Ovary (tissue), 9 donors: Measurements from ENCODE around the gene NTNG2. TPM values are rescaled to one million over a fixed set of nuclear protein-coding genes. Genes with fewer than 3 reads are reported as not detected.

Source experiments
- DNase-seq, 5 donors: peaks; one replicate each; pipeline ENCODE4 v3.0.0-alpha.2; 2019 to 2020
- H3K27ac ChIP-seq, 2 donors: fragments of 200-600 bp; one replicate each; pipeline versions ENCODE4 v1.5.1 to v1.8.0; 2019 to 2022
- H3K27me3 ChIP-seq: fragments of 200-600 bp; one replicate; pipeline ENCODE4 v1.8.0; 2022
- H3K36me3 ChIP-seq: fragments of 200-600 bp; sonication (generic); one replicate; pipeline ENCODE4 v1.5.1; 2019
- H3K4me1 ChIP-seq: one replicate; pipeline ENCODE4 v1.8.1; 2013; ENCODE audit warnings: mild to moderate bottlenecking, moderate library complexity; ENCODE audit not compliant: insufficient read depth
- H3K4me3 ChIP-seq: fragments of 200-600 bp; sonication (generic); one replicate; pipeline ENCODE4 v1.5.1; 2017
- H3K9me3 ChIP-seq, 2 donors: fragments of 200-600 bp in 1 of 2; sonication (generic) in 1 of 2; one replicate each; pipeline versions ENCODE4 v1.5.1 to v1.8.1; 2013 to 2019; ENCODE audit warnings: mild to moderate bottlenecking in 1 of 2, moderate library complexity in 1 of 2
- EP300 ChIP-seq: sonication (generic); formaldehyde crosslinking; IDR thresholded peaks from one replicate; pipeline ENCODE4 v1.6.1; 2017; ENCODE audit warnings: antibody characterized with exemption
- POLR2A ChIP-seq: fragments of 450-650 bp; IDR thresholded peaks from one replicate; pipeline ENCODE4 v1.6.1; 2017; ENCODE audit warnings: antibody characterized with exemption, mild to moderate bottlenecking, moderate library complexity
- WGBS, 3 donors: extraction: QIAGEN DNeasy Blood & Tissue Kit in 1 of 3; methylation state at CpG; one replicate each; pipeline versions ENCODE4 v1.1.5 to v1.1.7; 2013 to 2017; 5-methylcytosine and 5-hydroxymethylcytosine counted together
- intact Hi-C, 4 donors: fragments of 100-400 bp; cut with DNase I; formaldehyde crosslinking; loops; one replicate each; pipeline versions ENCODE4 v1.11.0 to v1.15.1; 2022 to 2023
- polyA plus RNA-seq, 2 donors: library from polyadenylated mRNA; stranded (reverse); fragments of 200-250 nt in 1 of 2; fragments of 350-450 nt in 1 of 2; fragmentation: Illumina TruSeq in 1 of 2; extraction: RNeasy Lipid Tissue Mini Kit (QIAGEN cat#74804) in 1 of 2; gene quantifications; one replicate each; pipeline ENCODE4 v1.2.3, GENCODE V29; 2013 to 2014
- total RNA-seq, 7 donors: library from RNA; depleted of rRNA in 2 of 7; stranded (reverse); fragments of >200 nt in 2 of 7; fragmentation: NEBNext Ultra II Directional in 3 of 7; extraction: Animal tissue kit (Norgen Biotek cat#: 25700) in 3 of 7; gene quantifications; one replicate each; pipeline versions ENCODE4 v1.1.0 to v1.2.4, GENCODE V29; 2016 to 2023
- TF ChIP-seq, protein P1 (sequence below), 3 donors: fragments of 450-650 bp in 2 of 3; fragments of 200-600 bp in 1 of 3; IDR thresholded peaks; one replicate each; pipeline versions ENCODE4 v1.5.1 to v1.8.0; 2016 to 2022; ENCODE audit warnings: antibody characterized with exemption in 3 of 3, mild to moderate bottlenecking in 1 of 3
- donor health status: DM: no; HTN: no; CAD: no; lungs with moderate emphysema.
- donor health status: DM: no; HTN: no; CAD: no.
- donor health status: Bipolar disorder and iron deficiency.
- donor health status: DM: yes; HTN: yes; CAD: no.
- donor health status: DM: no; HTN: no; CAD: no.
- donor health status: DM: yes; HTN: yes; CAD: no.

Gene NTNG2
- total and polyA plus RNA-seq, 9 donors = 0.12 to 2.6 (median 0.81) TPM

GRCh38 chr9:132200706-132201105, 38.8 kb downstream of the NTNG2 start:
- H3K4me3 ChIP-seq = no peak overlapping the region
- no peaks in the 10 kb centered on the region for H3K27me3 ChIP-seq
- no peaks in the 10 kb centered on the region for H3K9me3 ChIP-seq
- H3K36me3 ChIP-seq = no peaks in the 10 kb centered on the region
- 75 to 79% (median 78%) methylated on average over 4 of the region's 4 CpGs for WGBS, 3 donors
- no peaks in the 10 kb centered on the region for H3K4me1 ChIP-seq
- H3K27ac ChIP-seq = no peak overlapping the region
- TF ChIP-seq, protein P1, sequence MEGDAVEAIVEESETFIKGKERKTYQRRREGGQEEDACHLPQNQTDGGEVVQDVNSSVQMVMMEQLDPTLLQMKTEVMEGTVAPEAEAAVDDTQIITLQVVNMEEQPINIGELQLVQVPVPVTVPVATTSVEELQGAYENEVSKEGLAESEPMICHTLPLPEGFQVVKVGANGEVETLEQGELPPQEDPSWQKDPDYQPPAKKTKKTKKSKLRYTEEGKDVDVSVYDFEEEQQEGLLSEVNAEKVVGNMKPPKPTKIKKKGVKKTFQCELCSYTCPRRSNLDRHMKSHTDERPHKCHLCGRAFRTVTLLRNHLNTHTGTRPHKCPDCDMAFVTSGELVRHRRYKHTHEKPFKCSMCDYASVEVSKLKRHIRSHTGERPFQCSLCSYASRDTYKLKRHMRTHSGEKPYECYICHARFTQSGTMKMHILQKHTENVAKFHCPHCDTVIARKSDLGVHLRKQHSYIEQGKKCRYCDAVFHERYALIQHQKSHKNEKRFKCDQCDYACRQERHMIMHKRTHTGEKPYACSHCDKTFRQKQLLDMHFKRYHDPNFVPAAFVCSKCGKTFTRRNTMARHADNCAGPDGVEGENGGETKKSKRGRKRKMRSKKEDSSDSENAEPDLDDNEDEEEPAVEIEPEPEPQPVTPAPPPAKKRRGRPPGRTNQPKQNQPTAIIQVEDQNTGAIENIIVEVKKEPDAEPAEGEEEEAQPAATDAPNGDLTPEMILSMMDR (IDR thresholded peaks at IDR 0.05) = no peak
- TF ChIP-seq EP300 = no peak
- TF ChIP-seq POLR2A = no peak
- intact Hi-C loops = no loop called here
- DNase-seq = no peak

DNA sequence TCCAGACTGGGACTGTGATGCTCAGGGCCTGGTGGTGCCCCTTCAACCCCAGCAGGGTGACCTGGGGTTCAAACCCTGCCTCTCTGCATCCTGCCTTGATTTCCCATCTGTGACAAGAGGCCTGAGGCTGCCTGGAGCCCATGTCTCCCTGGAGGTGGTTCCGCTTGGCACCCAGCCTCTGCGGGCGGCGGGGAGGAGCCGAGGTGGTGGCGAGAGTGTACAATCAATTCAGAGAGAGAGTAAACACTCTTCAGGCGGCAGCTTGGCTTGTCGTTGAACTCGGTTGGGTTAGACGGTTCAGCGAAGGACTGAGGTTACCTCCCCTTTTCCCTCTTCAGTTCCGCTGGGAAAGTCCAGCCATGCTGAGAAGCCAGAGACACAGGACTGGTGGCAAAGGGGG, 39.3 kb downstream of the NTNG2 start:
- Histone ChIP-seq H3K27me3 (no peaks in the 10 kb centered on the region), H3K4me1 (no peaks in the 10 kb centered on the region), H3K36me3 (no peaks in the 10 kb centered on the region), H3K27ac (no peak overlapping the region), H3K4me3 (no peak overlapping the region), H3K9me3 (no peaks in the 10 kb centered on the region)
- WGBS, 3 donors = 67 to 73% (median 69%) methylated on average over 12 of the region's 12 CpGs
- intact Hi-C loops = no loop called here
- DNase-seq = no peak
- TF ChIP-seq, protein P1 (IDR thresholded peaks at IDR 0.05) = no peak
- TF ChIP-seq POLR2A = no peak
- TF ChIP-seq EP300 = no peak

DNA sequence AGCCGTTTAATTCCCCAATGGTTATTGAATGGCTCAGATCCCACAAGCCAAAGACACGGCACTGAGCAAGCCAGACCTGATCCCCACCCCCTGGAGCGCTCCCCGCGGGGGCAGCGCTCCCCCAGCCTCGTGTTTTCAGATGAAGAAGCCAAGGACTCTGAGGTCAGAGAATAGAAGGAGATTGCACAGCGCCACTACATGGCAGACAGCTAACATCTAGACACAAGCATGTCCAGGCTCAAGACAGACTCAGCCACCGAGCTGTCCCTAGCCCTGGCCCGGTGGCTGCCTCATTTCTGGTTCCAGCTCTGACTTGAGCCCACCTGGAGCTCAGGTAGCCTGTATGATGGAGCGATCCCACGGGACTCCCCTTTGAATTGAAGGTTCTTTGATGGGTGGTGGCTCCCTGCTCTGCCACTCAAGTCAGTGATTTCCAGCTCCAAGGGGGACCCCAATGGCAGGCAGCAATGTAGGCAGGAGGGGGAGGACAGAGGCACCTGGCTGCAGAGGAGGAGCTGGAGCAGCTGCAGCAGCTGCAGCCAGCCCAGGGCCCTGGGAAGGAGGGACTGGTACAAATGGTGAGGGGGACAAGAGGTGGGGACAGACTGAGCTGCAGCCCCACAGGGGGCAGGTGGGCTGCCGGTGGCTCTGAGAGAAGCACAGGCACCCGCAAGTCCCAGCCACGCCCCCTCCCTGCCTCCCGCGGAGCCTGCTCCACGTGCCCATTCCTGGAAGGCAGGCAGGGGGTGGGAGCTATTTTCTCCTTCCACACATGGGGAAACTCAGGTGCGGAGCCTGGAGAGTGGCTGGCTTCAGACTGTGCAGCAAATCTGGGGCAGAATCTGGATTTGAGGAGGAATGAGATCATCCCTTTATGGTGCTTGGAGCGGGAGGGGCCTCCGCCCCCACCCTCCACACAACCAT, 40.2 kb downstream of the NTNG2 start:
- no peaks in the 10 kb centered on the region for H3K27me3 ChIP-seq
- 29 to 42% (median 31%) methylated on average over 21 of the region's 21 CpGs for whole genome bisulfite sequencing, 3 donors
- no peak overlapping the region for H3K4me3 ChIP-seq
- no peaks in the 10 kb centered on the region for H3K36me3 ChIP-seq
- DNase-seq = no peak
- no peaks in the 10 kb centered on the region for H3K4me1 ChIP-seq
- TF ChIP-seq EP300 (no peak), POLR2A (no peak)
- TF ChIP-seq, protein P1 (IDR thresholded peaks at IDR 0.05) = no peak
- no peak overlapping the region for H3K27ac ChIP-seq
- no peaks in the 10 kb centered on the region for H3K9me3 ChIP-seq
- intact Hi-C loops = no loop called here

GRCh38 chr9:132204883-132205282, 43.0 kb downstream of the NTNG2 start:
- Histone ChIP-seq H3K27me3 (no peaks in the 10 kb centered on the region), H3K9me3 (no peaks in the 10 kb centered on the region), H3K4me1 (no peaks in the 10 kb centered on the region), H3K4me3 (no peak overlapping the region), H3K36me3 (no peaks in the 10 kb centered on the region), H3K27ac (no peak overlapping the region)
- intact Hi-C loops = no loop called here
- TF ChIP-seq POLR2A (no peak), EP300 (no peak)
- TF ChIP-seq, protein P1 (IDR thresholded peaks at IDR 0.05) = no peak
- no peak for DNase-seq
- 90 to 94% (median 92%) methylated on average over 3 of the region's 3 CpGs for WGBS, 3 donors
